Measurements from ENCODE around the gene RBBP8NL.

- TF ChIP-seq POLR2A (IDR thresholded peaks at IDR 0.05; ENCODE audit: low read length) (no peak), GATA1 (IDR thresholded peaks at IDR 0.05; ENCODE audit: low read depth, low read length) (no peak)
Measured at GRCh38 chr20:62453186-62453808, 26.0 kb upstream of the RBBP8NL start.
